ENCODE results near the gene KLK2. TPM values are rescaled to one million over a fixed set of nuclear protein-coding genes. Genes with fewer than 3 reads are reported as not detected.

KLK2 gene
- total RNA-seq, 2 donors from 2014 or later = 0.12 TPM; not detected in 1

- no peak for DNase-seq
- ATAC-seq = no peak
- intact Hi-C loops (cut with DNase I, micrococcal nuclease) = no loop called here
These were observed 38.9 kb downstream of the KLK2 start for GRCh38 chr19:50912102-50912599.

GRCh38 chr19:50912727-50913716, 39.8 kb downstream of the KLK2 start:
- ATAC-seq (no peak), DNase-seq (no peak)
- intact Hi-C loops (cut with DNase I, micrococcal nuclease) = no loop called here

GRCh38 chr19:50916069-50916468, 42.8 kb downstream of the KLK2 start:
- no peak for ATAC-seq
- DNase-seq = no peak
- intact Hi-C loops (cut with DNase I, micrococcal nuclease) = no loop called here

GRCh38 chr19:50921426-50922316, 48.4 kb downstream of the KLK2 start:
- DNase-seq = no peak
- peak; percentile 31 for ATAC-seq
- intact Hi-C loops (cut with DNase I, micrococcal nuclease) = no loop called here

- intact Hi-C loops (cut with DNase I, micrococcal nuclease) = no loop called here
- ATAC-seq = peak; percentile 100
- peak; percentile 65 to 74 for DNase-seq
These were observed 49.1 kb downstream of the KLK2 start for GRCh38 chr19:50922317-50922853.

GRCh38 chr19:50924586-50924985, 51.3 kb downstream of the KLK2 start:
- DNase-seq (no peak), ATAC-seq (no peak)
- intact Hi-C loops (cut with DNase I, micrococcal nuclease) = no loop called here

GRCh38 chr19:50925734-50926133, 52.5 kb downstream of the KLK2 start:
- DNase-seq (no peak), ATAC-seq (no peak)
- intact Hi-C loops (cut with DNase I, micrococcal nuclease) = no loop called here

GRCh38 chr19:50926144-50926543, 52.9 kb downstream of the KLK2 start:
- ATAC-seq (no peak), DNase-seq (no peak)
- intact Hi-C loops (cut with DNase I, micrococcal nuclease) = no loop called here

- ATAC-seq (no peak), DNase-seq (no peak)
- intact Hi-C loops (cut with DNase I, micrococcal nuclease) = no loop called here
These were observed 55.6 kb downstream of the KLK2 start for GRCh38 chr19:50928831-50929230.

Other genes starting within 250 kb of the KLK2 start
- not detected for gene SYT3, start 233.6 kb upstream of the KLK2 start, total RNA-seq
- gene C19orf81, start 224.0 kb upstream of the KLK2 start, total RNA-seq = not detected
- under 1 TPM; 0.21 to 0.36 TPM for gene SHANK1, start 153.6 kb upstream of the KLK2 start, total RNA-seq
- gene CLEC11A, start 150.1 kb upstream of the KLK2 start, total RNA-seq = 1 to 10 TPM; 2.1 to 5.7 TPM
- not detected for gene GPR32, start 103.0 kb upstream of the KLK2 start, total RNA-seq
- gene ACP4, start 83.0 kb upstream of the KLK2 start, total RNA-seq = not detected
- gene KLK1, start 49.7 kb upstream of the KLK2 start, total RNA-seq = 100 to 1,000 TPM; 182 to 236 TPM
- 1 to 10 TPM; 4.5 to 8.5 TPM for gene KLK15, start 39.9 kb upstream of the KLK2 start, total RNA-seq
- gene KLK3, start 18.5 kb upstream of the KLK2 start, total RNA-seq = 10 to 100 TPM in 1 of 2 donors, 1 to 10 TPM in 1; 5.7 to 11.7 TPM
- gene KLK4, start 38.0 kb downstream of the KLK2 start, total RNA-seq = 1 to 10 TPM; 3.5 to 6.4 TPM
- gene KLK5, start 79.6 kb downstream of the KLK2 start, total RNA-seq = not detected
- gene KLK6, start 96.2 kb downstream of the KLK2 start, total RNA-seq = not detected
- not detected for gene KLK7, start 110.5 kb downstream of the KLK2 start, total RNA-seq
- not detected for gene KLK8, start 128.2 kb downstream of the KLK2 start, total RNA-seq
- under 1 TPM; 0.37 to 0.70 TPM for gene KLK10, start 146.3 kb downstream of the KLK2 start, total RNA-seq
- gene KLK11, start 153.2 kb downstream of the KLK2 start, total RNA-seq = under 1 TPM; 0.47 to 0.64 TPM
- under 1 TPM; 0.73 to 0.81 TPM for gene KLK12, start 161.6 kb downstream of the KLK2 start, total RNA-seq
- gene KLK13, start 191.7 kb downstream of the KLK2 start, total RNA-seq = under 1 TPM; 0.43 to 0.98 TPM
- under 1 TPM in 1 of 2 donors, not detected in 1; 0.49 TPM for gene KLK14, start 209.4 kb downstream of the KLK2 start, total RNA-seq
- gene CTU1, start 235.0 kb downstream of the KLK2 start, total RNA-seq = 1 to 10 TPM; 4.6 to 5.6 TPM